Neuronal stem cell (in vitro differentiated cells): ENCODE results near the gene MRPL52.
"Not testable (repeated sequence)": the region's sequence is repeated elsewhere in the genome, so short reads cannot be mapped to it uniquely, and the experiment has no call there.

Experiments
- DNase-seq: peaks from one replicate; pipeline ENCODE4 v3.0.0-alpha.2; 2013; ENCODE audit warnings: low spot score
- H2AFZ ChIP-seq: one replicate; pipeline ENCODE4 v1.6.1; 2013; ENCODE audit warnings: mild to moderate bottlenecking, low read length, inconsistent platforms
- H2AK5ac ChIP-seq: 2 replicates; pipeline ENCODE4 v1.6.1; 2013; ENCODE audit warnings: low read depth, mild to moderate bottlenecking, inconsistent platforms, low read length, moderate library complexity, mixed read lengths
- H2BK120ac ChIP-seq: 2 replicates; pipeline ENCODE4 v1.6.1; 2013; ENCODE audit warnings: low read depth, mild to moderate bottlenecking, inconsistent platforms, low read length, moderate library complexity, mixed read lengths
- H2BK12ac ChIP-seq: one replicate; pipeline ENCODE4 v1.6.1; 2013; ENCODE audit warnings: low read length, inconsistent platforms
- H2BK15ac ChIP-seq: 2 replicates; pipeline ENCODE4 v1.6.1; 2013; ENCODE audit warnings: mild to moderate bottlenecking, low read length, inconsistent platforms, mixed read lengths
- H2BK5ac ChIP-seq: one replicate; pipeline ENCODE4 v1.6.1; 2013; ENCODE audit warnings: inconsistent platforms, mild to moderate bottlenecking, low read length, moderate library complexity
- H3K14ac ChIP-seq: one replicate; pipeline ENCODE4 v1.6.1; 2013; ENCODE audit warnings: low read length, inconsistent platforms
- H3K18ac ChIP-seq: 2 replicates; pipeline ENCODE4 v1.6.1; 2013; ENCODE audit warnings: low read length, inconsistent platforms
- H3K23ac ChIP-seq: 2 replicates; pipeline ENCODE4 v1.6.1; 2013; ENCODE audit warnings: low read depth, mild to moderate bottlenecking, mixed read lengths, low read length, inconsistent platforms; ENCODE audit not compliant: poor library complexity
- H3K27ac ChIP-seq: replicated peaks from 3 replicates; pipeline ENCODE4 v1.5.1; 2013; ENCODE audit warnings: low read length, inconsistent platforms
- H3K27me3 ChIP-seq, 3 experiments: 2 replicates each; pipeline ENCODE4 v1.6.1; 2013; ENCODE audit warnings: low read length in 3 of 3, mild to moderate bottlenecking in 2 of 3, inconsistent platforms in 1 of 3, low read depth in 1 of 3, mixed read lengths in 1 of 3, moderate library complexity in 1 of 3; ENCODE audit not compliant: control insufficient read depth in 3 of 3, insufficient read depth in 3 of 3
- H3K36me3 ChIP-seq, 2 donors: replicated peaks in 1 of 2; 2 replicates each; pipeline ENCODE4 v1.6.1; 2013; ENCODE audit warnings: low read length in 2 of 2; ENCODE audit not compliant: control insufficient read depth in 2 of 2, insufficient read depth in 2 of 2
- H3K4ac ChIP-seq: 2 replicates; pipeline ENCODE4 v1.6.1; 2013; ENCODE audit warnings: inconsistent platforms, mild to moderate bottlenecking, low read length, moderate library complexity
- H3K4me1 ChIP-seq, 2 donors: 1 replicate in 1 of 2; 2 replicates in 1 of 2; pipeline ENCODE4 v1.6.1; 2013; ENCODE audit warnings: low read length in 2 of 2, low read depth in 1 of 2; ENCODE audit not compliant: control insufficient read depth in 2 of 2, insufficient read depth in 1 of 2
- H3K4me2 ChIP-seq: one replicate; pipeline ENCODE4 v1.6.1; 2013; ENCODE audit warnings: mild to moderate bottlenecking, low read length, inconsistent platforms; ENCODE audit not compliant: insufficient read depth, poor library complexity, severe bottlenecking
- H3K4me3 ChIP-seq, 2 donors: 2 replicates each; pipeline ENCODE4 v1.5.1; 2013; ENCODE audit warnings: low read length in 2 of 2, mild to moderate bottlenecking in 2 of 2, inconsistent platforms in 1 of 2, moderate library complexity in 1 of 2
- H3K79me1 ChIP-seq: one replicate; pipeline ENCODE4 v1.6.1; 2013; ENCODE audit warnings: low read depth, mild to moderate bottlenecking, inconsistent platforms, low read length, moderate library complexity
- H3K9ac ChIP-seq: one replicate; pipeline ENCODE4 v1.6.1; 2013; ENCODE audit warnings: mild to moderate bottlenecking, low read depth, low read length, inconsistent platforms; ENCODE audit not compliant: poor library complexity
- H3K9me3 ChIP-seq, 2 donors: replicated peaks in 1 of 2; 2 replicates each; pipeline versions ENCODE3 to v1.6.1; 2013; ENCODE audit warnings: low read length in 2 of 2, mild to moderate bottlenecking in 2 of 2, inconsistent platforms in 1 of 2, low read depth in 1 of 2, mixed read lengths in 1 of 2, moderate library complexity in 1 of 2; ENCODE audit not compliant: control insufficient read depth in 2 of 2, insufficient read depth in 1 of 2
- H4K8ac ChIP-seq: one replicate; pipeline ENCODE4 v1.6.1; 2013; ENCODE audit warnings: low read depth, mild to moderate bottlenecking, inconsistent platforms, low read length, moderate library complexity
- H4K91ac ChIP-seq: one replicate; pipeline ENCODE4 v1.6.1; 2013; ENCODE audit warnings: low read length, low read depth, mild to moderate bottlenecking, inconsistent platforms; ENCODE audit not compliant: poor library complexity
- WGBS, 2 donors: extraction: QIAGEN DNeasy Blood & Tissue Kit; methylation state at CpG; one replicate each; pipeline ENCODE4 v1.1.7; 2013; ENCODE audit warnings: missing lambda C conversion rate in 2 of 2, mixed read lengths in 1 of 2; ENCODE audit not compliant: insufficient read length in 2 of 2, insufficient replicate concordance in 1 of 2; ENCODE audit errors: extremely low coverage in 2 of 2; 5-methylcytosine and 5-hydroxymethylcytosine counted together

MRPL52 gene

GRCh38 chr14:22786685-22787084 lies 43.0 kb upstream of the MRPL52 start:
- H2BK12ac ChIP-seq: no peak overlapping the region
- H3K14ac ChIP-seq: no peak overlapping the region
- H2AFZ ChIP-seq: no peak overlapping the region
- no peaks in the 10 kb centered on the region for H3K27me3 ChIP-seq
- H3K4me2 ChIP-seq: no peak overlapping the region
- DNase-seq: no peak
- no peak overlapping the region for H4K91ac ChIP-seq
- WGBS, 2 donors: no CpG with 5 or more reads among the region's 4 CpGs
- no peak overlapping the region for H3K27ac ChIP-seq
- no peaks in the 10 kb centered on the region for H3K4me1 ChIP-seq
- H3K4ac ChIP-seq: no peak overlapping the region
- no peak overlapping the region for H3K9ac ChIP-seq
- H2AK5ac ChIP-seq: no peak overlapping the region
- H3K9me3 ChIP-seq: no peaks in the 10 kb centered on the region
- H3K36me3 ChIP-seq: no peaks in the 10 kb centered on the region
- no peak overlapping the region for H4K8ac ChIP-seq
- no peaks in the 10 kb centered on the region for H3K79me1 ChIP-seq
- H3K23ac ChIP-seq: no peak overlapping the region
- H2BK15ac ChIP-seq: no peak overlapping the region
- no peak overlapping the region for H3K4me3 ChIP-seq
- H2BK120ac ChIP-seq: no peak overlapping the region
- H2BK5ac ChIP-seq: no peak overlapping the region
- no peak overlapping the region for H3K18ac ChIP-seq

GRCh38 chr14:22791301-22791700 lies 38.4 kb upstream of the MRPL52 start:
- Histone ChIP-seq H2AFZ (peak overlapping the region; percentile 16), H3K4me2 (no peak overlapping the region), H3K4me1 (no peaks in the 10 kb centered on the region), H4K8ac (no peak overlapping the region), H4K91ac (no peak overlapping the region), H3K27ac (no peak overlapping the region), H2AK5ac (no peak overlapping the region), H3K27me3 (peaks cover 0 to 8% (median 0%) of the 10 kb centered on the region in 3 experiments), H3K9ac (no peak overlapping the region), H3K36me3 (no peaks in the 10 kb centered on the region), H2BK120ac (no peak overlapping the region), H3K79me1 (no peaks in the 10 kb centered on the region), H2BK15ac (no peak overlapping the region), H3K23ac (no peak overlapping the region), H2BK12ac (no peak overlapping the region), H3K9me3 (no peaks in the 10 kb centered on the region), H3K18ac (no peak overlapping the region), H2BK5ac (no peak overlapping the region), H3K4ac (no peak overlapping the region), H3K4me3 (no peak overlapping the region), H3K14ac (no peak overlapping the region)
- WGBS, 2 donors: no CpG with 5 or more reads among the region's 3 CpGs
- DNase-seq: no peak

GRCh38 chr14:22792158-22792557 lies 37.5 kb upstream of the MRPL52 start:
- Histone ChIP-seq H3K79me1 (no peaks in the 10 kb centered on the region), H3K18ac (no peak overlapping the region), H2BK120ac (no peak overlapping the region), H2BK12ac (no peak overlapping the region), H3K9ac (no peak overlapping the region), H3K4me2 (no peak overlapping the region), H3K4me1 (no peaks in the 10 kb centered on the region), H2BK5ac (no peak overlapping the region), H3K36me3 (no peaks in the 10 kb centered on the region), H2AK5ac (no peak overlapping the region), H4K91ac (no peak overlapping the region), H3K4me3 (no peak overlapping the region), H3K4ac (no peak overlapping the region), H3K23ac (no peak overlapping the region), H3K9me3 (no peaks in the 10 kb centered on the region), H3K27ac (no peak overlapping the region), H3K27me3 (peaks cover 0 to 10% (median 0%) of the 10 kb centered on the region in 3 experiments), H3K14ac (no peak overlapping the region), H2BK15ac (no peak overlapping the region), H2AFZ (no peak overlapping the region), H4K8ac (no peak overlapping the region)
- DNase-seq: no peak
- no CpG with 5 or more reads among the region's 2 CpGs for WGBS, 2 donors

- not testable (repeated sequence) for H3K4me3 ChIP-seq, H3K4ac ChIP-seq, H3K9ac ChIP-seq, H3K23ac ChIP-seq, H4K91ac ChIP-seq, H3K18ac ChIP-seq, H2BK15ac ChIP-seq, H2BK12ac ChIP-seq, H3K79me1 ChIP-seq, H2BK5ac ChIP-seq, H4K8ac ChIP-seq, H3K27ac ChIP-seq, H3K36me3 ChIP-seq, H3K4me2 ChIP-seq, H3K9me3 ChIP-seq, H2BK120ac ChIP-seq, H3K14ac ChIP-seq, H2AK5ac ChIP-seq, H3K4me1 ChIP-seq, H2AFZ ChIP-seq, DNase-seq
- no CpG with 5 or more reads among the region's 5 CpGs for WGBS, 2 donors
- peaks cover 0 to 10% (median 0%) of the 10 kb centered on the region in 3 experiments for H3K27me3 ChIP-seq
Measured at GRCh38 chr14:22793550-22793949, 36.1 kb upstream of the MRPL52 start.
